Lower lobe of right lung (tissue), 2 donors: ENCODE results near the gene TMEM59L. TPM values are rescaled to one million over a fixed set of nuclear protein-coding genes. Genes with fewer than 3 reads are reported as not detected.

ENCODE experiments used
- ATAC-seq, 2 donors: fragments of 200-7000 bp; cut with Tn5 transposase; one replicate each; pipeline ENCODE4 v1.9.1; 2020 to 2022; ENCODE audit warnings: mild to moderate bottlenecking in 2 of 2, moderate library complexity in 2 of 2
- DNase-seq: peaks from one replicate; pipeline ENCODE4 v3.0.0-alpha.2; 2020
- H3K27ac ChIP-seq: fragments of 200-600 bp; one replicate; pipeline ENCODE4 v1.8.0; 2022
- H3K27me3 ChIP-seq: fragments of 200-600 bp; one replicate; pipeline ENCODE4 v1.8.0; 2022; ENCODE audit warnings: low read depth
- H3K36me3 ChIP-seq: fragments of 200-600 bp; one replicate; pipeline ENCODE4 v1.8.0; 2022; ENCODE audit warnings: mild to moderate bottlenecking
- H3K4me1 ChIP-seq: fragments of 200-600 bp; one replicate; pipeline ENCODE4 v1.8.0; 2022
- H3K4me3 ChIP-seq: fragments of 200-600 bp; one replicate; pipeline ENCODE4 v1.8.0; 2022; ENCODE audit warnings: mild to moderate bottlenecking
- H3K9me3 ChIP-seq: fragments of 200-600 bp; one replicate; pipeline ENCODE4 v1.8.0; 2022
- CTCF ChIP-seq: fragments of 200-600 bp; IDR thresholded peaks from one replicate; pipeline ENCODE4 v1.8.0; 2022; ENCODE audit warnings: antibody characterized with exemption, mild to moderate bottlenecking
- intact Hi-C: fragments of 100-400 bp; cut with DNase I; formaldehyde crosslinking; loops from one replicate; pipeline ENCODE4 v1.11.0; 2022
- total RNA-seq: library from RNA; stranded (reverse); fragmentation: NEBNext Ultra II Directional; extraction: Animal tissue kit (Norgen Biotek cat#: 25700); gene quantifications from one replicate; pipeline ENCODE4 v1.2.1, GENCODE V29; 2021
- donor health status: DM: no; HTN: yes; CAD: no; lungs with severe emphysema.

Gene TMEM59L
- total RNA-seq, 1 donor from 2014 or later: 1.1 TPM

GRCh38 chr19:18587962-18588610, 24.6 kb upstream of the TMEM59L start:
- Histone ChIP-seq H3K27ac (peak overlapping the region; percentile 89), H3K27me3 (no peaks in the 10 kb centered on the region), H3K4me1 (peaks cover 23% of the 10 kb centered on the region), H3K36me3 (peaks cover 10% of the 10 kb centered on the region), H3K4me3 (peak overlapping the region; percentile 97), H3K9me3 (no peaks in the 10 kb centered on the region)
- ATAC-seq: no peak
- DNase-seq: no peak
- intact Hi-C loops: no loop called here
- TF ChIP-seq CTCF: no peak

DNA sequence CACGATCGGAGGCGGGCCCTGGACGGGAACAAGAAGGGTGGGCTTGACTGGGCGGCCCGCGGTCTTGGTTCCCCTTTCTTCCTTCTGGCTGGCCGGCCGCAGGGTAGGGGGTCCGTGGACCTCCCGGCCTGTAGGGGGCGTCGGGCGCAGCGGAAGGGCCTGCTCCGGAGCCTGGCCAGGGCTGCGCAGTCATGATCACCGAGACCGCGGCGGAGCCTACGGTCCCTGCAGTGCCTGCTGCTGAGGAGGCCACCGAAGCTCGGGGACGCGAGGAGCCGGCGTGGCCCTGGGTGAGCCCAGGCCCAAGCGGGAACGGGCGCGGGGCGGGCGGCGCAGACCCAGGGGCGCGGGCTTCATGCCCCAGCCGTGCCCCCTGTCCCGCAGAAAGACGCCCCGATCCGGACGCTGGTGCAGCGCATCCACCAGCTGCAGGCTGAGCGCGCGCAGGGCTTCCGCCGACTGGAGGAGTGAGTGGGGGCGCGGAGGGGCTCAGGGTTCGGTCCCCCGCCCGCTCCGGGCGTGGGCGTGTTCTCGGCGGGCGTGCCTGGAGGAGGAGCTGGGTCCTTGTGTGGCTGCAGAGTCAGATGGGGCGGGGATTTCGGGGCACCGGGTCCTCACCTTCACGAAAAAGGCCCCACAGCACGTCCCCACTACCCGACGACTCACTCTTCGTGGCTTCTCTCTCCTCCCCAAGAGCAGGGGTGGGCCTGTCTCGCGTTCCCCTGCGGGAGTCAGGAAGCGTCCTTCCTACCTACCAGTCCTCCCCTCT, 23.9 kb upstream of the TMEM59L start, which contains the start of gene REX1BD:
REX1BD (plus strand) TSS at position 188 of the 769 bp plus-strand sequence; CDS start at position 192, 4 bp downstream.
- Histone ChIP-seq H3K4me3 (peak within 1 kb of the TSS; percentile 97), H3K36me3 (peaks cover 10% of the 10 kb centered on the region), H3K27me3 (no peaks in the 10 kb centered on the region), H3K27ac (peak within 1 kb of the TSS; percentile 89), H3K4me1 (peaks cover 23% of the 10 kb centered on the region), H3K9me3 (no peaks in the 10 kb centered on the region)
- ATAC-seq (peak; percentile 95 to 96), DNase-seq (peak; percentile 89)
- TF ChIP-seq CTCF: peak; percentile 95
- intact Hi-C loops: no loop called here

DNA sequence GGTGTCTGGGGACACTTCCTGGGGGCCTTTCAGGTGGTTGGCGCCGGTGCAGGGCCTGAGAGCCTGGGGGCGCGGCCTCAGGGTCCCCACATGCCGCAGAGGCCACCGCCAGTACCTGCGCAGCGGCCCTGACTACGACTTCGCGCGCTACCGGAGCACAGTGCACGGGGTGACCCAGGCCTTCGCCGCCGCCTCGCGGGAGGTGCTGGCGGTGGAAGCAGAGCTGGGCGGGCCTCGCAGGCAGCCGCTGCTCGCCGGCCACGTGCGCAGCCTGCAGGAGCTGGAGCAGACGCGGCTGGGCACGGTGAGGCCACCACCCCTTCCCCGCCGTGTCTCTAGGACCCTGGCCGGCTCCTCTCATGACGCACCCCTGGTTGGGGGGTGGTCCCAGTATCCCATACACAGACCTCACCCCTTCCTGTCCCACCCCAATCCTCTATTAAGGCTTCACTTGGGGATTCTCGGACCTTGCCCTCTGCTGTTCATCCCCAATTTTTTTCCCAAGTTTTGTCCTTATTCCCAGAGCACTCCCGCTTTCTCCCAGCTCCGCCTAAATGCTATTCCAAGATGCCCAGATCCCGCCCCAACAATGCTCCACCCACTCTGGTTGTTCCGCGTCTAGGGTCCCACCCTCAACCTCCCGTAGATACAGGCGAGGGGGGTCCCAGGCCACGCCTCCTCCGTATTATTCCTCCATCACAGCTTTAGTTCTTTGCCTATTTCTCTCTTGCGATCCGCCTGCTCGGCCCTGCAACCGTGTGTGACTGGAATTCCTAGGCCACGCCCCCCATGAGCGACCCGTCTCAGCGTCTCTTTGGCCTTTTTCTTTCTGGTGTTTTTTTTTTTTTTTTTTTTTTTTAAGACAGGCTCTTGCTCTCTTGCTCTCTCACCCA, 23.0 kb upstream of the TMEM59L start:
- peaks cover 32% of the 10 kb centered on the region for H3K4me1 ChIP-seq
- intact Hi-C loops: no loop called here
- peak; percentile 83 for DNase-seq
- peak; percentile 84 to 85 for ATAC-seq
- peak overlapping the region; percentile 97 for H3K4me3 ChIP-seq
- peaks cover 10% of the 10 kb centered on the region for H3K36me3 ChIP-seq
- TF ChIP-seq CTCF: peak; percentile 27
- H3K27me3 ChIP-seq: no peaks in the 10 kb centered on the region
- no peaks in the 10 kb centered on the region for H3K9me3 ChIP-seq
- peak overlapping the region; percentile 89 for H3K27ac ChIP-seq

DNA sequence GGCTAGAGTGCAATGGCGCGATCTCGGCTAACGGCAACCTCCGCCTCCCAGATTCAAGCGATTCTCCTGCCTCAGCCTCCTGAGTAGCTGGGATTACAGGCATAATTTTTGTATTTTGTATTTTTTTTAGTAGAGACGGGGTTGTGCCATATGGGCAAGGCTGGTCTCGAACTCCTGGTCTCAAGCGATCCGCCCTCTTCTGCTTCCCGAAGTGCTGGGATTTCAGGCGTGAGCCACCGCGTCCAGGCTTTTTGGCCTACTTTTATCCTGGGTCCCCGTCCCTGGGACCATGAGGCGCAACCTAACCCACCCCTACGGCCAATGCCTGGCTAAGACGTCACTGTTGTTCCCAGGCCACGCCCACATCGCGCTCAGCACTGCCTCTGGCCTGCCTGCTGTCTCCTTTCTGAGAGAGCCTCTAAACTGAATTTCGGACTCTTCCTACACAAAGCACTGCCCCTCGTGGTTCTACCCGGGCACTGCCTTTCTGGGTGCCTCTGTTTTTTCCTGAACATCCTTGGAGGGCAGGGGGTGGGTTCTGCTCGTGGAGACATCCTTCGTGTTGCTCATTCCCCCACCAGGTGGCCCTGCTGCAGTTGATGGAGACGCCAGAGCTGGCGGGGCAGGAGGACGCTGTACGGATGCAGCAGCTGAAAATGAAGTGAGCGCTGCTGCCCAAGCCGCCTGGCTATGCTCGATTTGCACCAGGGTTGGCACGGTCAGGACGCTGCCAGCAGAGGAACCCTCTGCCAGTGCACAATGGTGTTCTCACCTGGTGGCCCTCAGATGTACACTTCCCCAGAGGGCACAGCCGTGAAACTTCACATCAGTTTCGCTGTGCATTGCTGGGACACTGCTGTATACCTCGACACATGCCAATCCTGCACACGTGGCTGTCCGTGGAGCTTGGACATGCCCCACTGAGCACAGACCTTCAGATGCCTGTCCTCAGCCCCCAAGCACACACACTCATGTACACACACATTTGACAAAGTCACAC, 22.1 kb upstream of the TMEM59L start:
- no peak overlapping the region for H3K27ac ChIP-seq
- no peak for TF ChIP-seq CTCF
- H3K9me3 ChIP-seq: no peaks in the 10 kb centered on the region
- DNase-seq (no peak), ATAC-seq (no peak)
- intact Hi-C loops: no loop called here
- no peak overlapping the region for H3K4me3 ChIP-seq
- H3K4me1 ChIP-seq: peaks cover 40% of the 10 kb centered on the region
- H3K36me3 ChIP-seq: peaks cover 10% of the 10 kb centered on the region
- no peaks in the 10 kb centered on the region for H3K27me3 ChIP-seq
